HG03135 (cell line): ENCODE measurements around the gene SIRPD.
A peak's percentile ranks its signal among the peaks of the same experiment; 100 is the strongest.

Experiments used
- ATAC-seq: cut with Tn5 transposase; IDR thresholded peaks from one replicate; pipeline ENCODE4 v1.9.1; 2021; ENCODE audit warnings: mild to moderate bottlenecking, moderate library complexity; ENCODE audit not compliant: unreplicated experiment

The SIRPD gene

GRCh38 chr20:1538655-1539054 lies 18.9 kb downstream of the SIRPD start:
- no peak for ATAC-seq

- no peak for ATAC-seq
Observed at GRCh38 chr20:1537731-1538058, 19.8 kb downstream of the SIRPD start.

GRCh38 chr20:1536893-1537730 lies 20.4 kb downstream of the SIRPD start:
- ATAC-seq, result no peak

- ATAC-seq, result peak; percentile 91
Observed at GRCh38 chr20:1535420-1536175, 21.9 kb downstream of the SIRPD start.

- ATAC-seq, result no peak
Observed at GRCh38 chr20:1534526-1534925, 23.0 kb downstream of the SIRPD start.

- ATAC-seq, result no peak
Observed at GRCh38 chr20:1533059-1533458, 24.4 kb downstream of the SIRPD start.

GRCh38 chr20:1528811-1529210 lies 28.7 kb downstream of the SIRPD start:
- ATAC-seq, result no peak

GRCh38 chr20:1527923-1528322 lies 29.6 kb downstream of the SIRPD start:
- ATAC-seq, result no peak

- ATAC-seq, result no peak
Observed at GRCh38 chr20:1526896-1527295, 30.6 kb downstream of the SIRPD start.

GRCh38 chr20:1526310-1526709 lies 31.2 kb downstream of the SIRPD start:
- no peak for ATAC-seq

- ATAC-seq, result no peak
Observed at GRCh38 chr20:1524004-1524403, 33.5 kb downstream of the SIRPD start.

GRCh38 chr20:1517010-1517409 lies 40.5 kb downstream of the SIRPD start:
- ATAC-seq, result no peak

- no peak for ATAC-seq
Observed at GRCh38 chr20:1513801-1514200, 43.7 kb downstream of the SIRPD start.

- ATAC-seq, result no peak
Observed at GRCh38 chr20:1509237-1509636, 48.3 kb downstream of the SIRPD start.

- no peak for ATAC-seq
Observed at GRCh38 chr20:1508574-1508973, 48.9 kb downstream of the SIRPD start.

- ATAC-seq, result no peak
Observed at GRCh38 chr20:1507276-1507675, 50.2 kb downstream of the SIRPD start.

- ATAC-seq, result no peak
Observed at GRCh38 chr20:1505871-1506270, 51.6 kb downstream of the SIRPD start.

- ATAC-seq, result no peak
Observed at GRCh38 chr20:1505361-1505760, 52.1 kb downstream of the SIRPD start.

- peak; percentile 98 for ATAC-seq
Observed at GRCh38 chr20:1503564-1504227, 53.8 kb downstream of the SIRPD start.

GRCh38 chr20:1500496-1500895 lies 57.0 kb downstream of the SIRPD start:
- ATAC-seq, result no peak

- ATAC-seq, result no peak
Observed at GRCh38 chr20:1499528-1500420, 57.7 kb downstream of the SIRPD start.
